ENCODE data around the gene OTP. TPM values are rescaled to one million over a fixed set of nuclear protein-coding genes. Genes with fewer than 3 reads are reported as not detected.

The OTP gene
- polyA plus RNA-seq, 2 of the 4 experiments (the other 2 are of a cell fraction): 0.01 to 0.03 TPM

DNA sequence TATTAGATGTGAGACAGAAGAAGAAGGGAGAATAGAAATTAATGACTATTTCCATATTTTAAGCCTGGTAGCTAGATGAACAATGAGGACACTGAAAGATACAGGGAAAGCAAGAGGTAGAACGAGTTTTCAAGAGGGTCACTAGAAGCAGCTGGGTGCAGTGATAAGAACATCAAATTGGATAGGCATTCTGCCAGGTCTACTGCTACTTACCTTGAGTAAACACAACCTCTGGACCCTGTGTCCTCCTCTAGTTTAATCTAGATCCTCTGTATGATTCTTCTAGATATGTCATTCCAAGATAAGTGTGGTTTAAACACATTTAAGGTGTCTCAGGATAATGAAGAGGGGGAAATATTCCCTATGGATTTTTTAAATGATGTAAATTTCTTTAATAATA, 31.2 kb downstream of the OTP start:
- ATAC-seq (no peak), DNase-seq (ENCODE audit: low read depth in 1 of 2, low spot score in 1 of 2) (no peak), FAIRE-seq (no peak)
- POLR2A ChIA-PET: no interaction called here
- Histone ChIP-seq H3K4me1 (no peaks in the 10 kb centered on the region), H3K4me3 (no peak overlapping the region), H3K9me3 (peaks cover 13% of the 10 kb centered on the region; the same call in 1 of the 3 replicates), H3K4me2 (no peak overlapping the region), H3K27ac (no peak overlapping the region)
- TF ChIP-seq POLR2A (IDR thresholded peaks at IDR 0.05; ENCODE audit: low read length): no peak
- no peak for TF ChIP-seq GATA3 (IDR thresholded peaks at IDR 0.05; ENCODE audit: borderline replicate concordance)
- TF ChIP-seq NFE2L2 (conservative IDR thresholded peaks at IDR 0.05; ENCODE audit: low read length): no peak
- no peak for TF ChIP-seq HOXB5 (CRISPR knock-in tag; IDR thresholded peaks at IDR 0.05)
- no peak for TF ChIP-seq MYC (IDR thresholded peaks at IDR 0.05; ENCODE audit: borderline replicate concordance, low read length)
- TF ChIP-seq FOXS1 (CRISPR knock-in tag; IDR thresholded peaks at IDR 0.05): no peak
- no peak for TF ChIP-seq HEYL (CRISPR knock-in tag; IDR thresholded peaks at IDR 0.05)
- TF ChIP-seq MAFK (IDR thresholded peaks at IDR 0.05; ENCODE audit: partially characterized antibody): no peak
- no peak for TF ChIP-seq HOXB13 (CRISPR knock-in tag; IDR thresholded peaks at IDR 0.05; ENCODE audit: low read depth)
- TF ChIP-seq EP300 (IDR thresholded peaks at IDR 0.05): no peak
- TF ChIP-seq, protein P1, sequence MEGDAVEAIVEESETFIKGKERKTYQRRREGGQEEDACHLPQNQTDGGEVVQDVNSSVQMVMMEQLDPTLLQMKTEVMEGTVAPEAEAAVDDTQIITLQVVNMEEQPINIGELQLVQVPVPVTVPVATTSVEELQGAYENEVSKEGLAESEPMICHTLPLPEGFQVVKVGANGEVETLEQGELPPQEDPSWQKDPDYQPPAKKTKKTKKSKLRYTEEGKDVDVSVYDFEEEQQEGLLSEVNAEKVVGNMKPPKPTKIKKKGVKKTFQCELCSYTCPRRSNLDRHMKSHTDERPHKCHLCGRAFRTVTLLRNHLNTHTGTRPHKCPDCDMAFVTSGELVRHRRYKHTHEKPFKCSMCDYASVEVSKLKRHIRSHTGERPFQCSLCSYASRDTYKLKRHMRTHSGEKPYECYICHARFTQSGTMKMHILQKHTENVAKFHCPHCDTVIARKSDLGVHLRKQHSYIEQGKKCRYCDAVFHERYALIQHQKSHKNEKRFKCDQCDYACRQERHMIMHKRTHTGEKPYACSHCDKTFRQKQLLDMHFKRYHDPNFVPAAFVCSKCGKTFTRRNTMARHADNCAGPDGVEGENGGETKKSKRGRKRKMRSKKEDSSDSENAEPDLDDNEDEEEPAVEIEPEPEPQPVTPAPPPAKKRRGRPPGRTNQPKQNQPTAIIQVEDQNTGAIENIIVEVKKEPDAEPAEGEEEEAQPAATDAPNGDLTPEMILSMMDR (IDR thresholded peaks at IDR 0.05): no peak
- no peak for TF ChIP-seq FOSB (CRISPR knock-in tag; IDR thresholded peaks at IDR 0.05)
- TF ChIP-seq PHF8 (IDR thresholded peaks at IDR 0.05; ENCODE audit: borderline replicate concordance, low read depth): no peak
- TF ChIP-seq, protein P2, sequence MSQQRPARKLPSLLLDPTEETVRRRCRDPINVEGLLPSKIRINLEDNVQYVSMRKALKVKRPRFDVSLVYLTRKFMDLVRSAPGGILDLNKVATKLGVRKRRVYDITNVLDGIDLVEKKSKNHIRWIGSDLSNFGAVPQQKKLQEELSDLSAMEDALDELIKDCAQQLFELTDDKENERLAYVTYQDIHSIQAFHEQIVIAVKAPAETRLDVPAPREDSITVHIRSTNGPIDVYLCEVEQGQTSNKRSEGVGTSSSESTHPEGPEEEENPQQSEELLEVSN (IDR thresholded peaks at IDR 0.05; ENCODE audit: borderline replicate concordance, low read depth): no peak
- no peak for TF ChIP-seq CBX8 (IDR thresholded peaks at IDR 0.05)
- no peak for TF ChIP-seq ESRRA (IDR thresholded peaks at IDR 0.05; ENCODE audit: borderline replicate concordance, low read length)
- TF ChIP-seq EHMT2 (IDR thresholded peaks at IDR 0.05; ENCODE audit: low read depth): no peak
- TF ChIP-seq HES2 (IDR thresholded peaks at IDR 0.05): no peak
- TF ChIP-seq, protein P3, sequence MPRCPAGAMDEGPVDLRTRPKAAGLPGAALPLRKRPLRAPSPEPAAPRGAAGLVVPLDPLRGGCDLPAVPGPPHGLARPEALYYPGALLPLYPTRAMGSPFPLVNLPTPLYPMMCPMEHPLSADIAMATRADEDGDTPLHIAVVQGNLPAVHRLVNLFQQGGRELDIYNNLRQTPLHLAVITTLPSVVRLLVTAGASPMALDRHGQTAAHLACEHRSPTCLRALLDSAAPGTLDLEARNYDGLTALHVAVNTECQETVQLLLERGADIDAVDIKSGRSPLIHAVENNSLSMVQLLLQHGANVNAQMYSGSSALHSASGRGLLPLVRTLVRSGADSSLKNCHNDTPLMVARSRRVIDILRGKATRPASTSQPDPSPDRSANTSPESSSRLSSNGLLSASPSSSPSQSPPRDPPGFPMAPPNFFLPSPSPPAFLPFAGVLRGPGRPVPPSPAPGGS (IDR thresholded peaks at IDR 0.05): no peak
- TF ChIP-seq TP53 (CRISPR knock-in tag; IDR thresholded peaks at IDR 0.05): no peak
- WGBS (ENCODE audit: missing lambda C conversion rate): 3% methylated on average over 1 of the region's 1 CpG
- CTCF ChIA-PET: interaction anchor here (2.9 kb wide), 1 partner anchor 11 kb away, joined by 9 read pairs; no protein-coding TSS in a partner anchor

DNA sequence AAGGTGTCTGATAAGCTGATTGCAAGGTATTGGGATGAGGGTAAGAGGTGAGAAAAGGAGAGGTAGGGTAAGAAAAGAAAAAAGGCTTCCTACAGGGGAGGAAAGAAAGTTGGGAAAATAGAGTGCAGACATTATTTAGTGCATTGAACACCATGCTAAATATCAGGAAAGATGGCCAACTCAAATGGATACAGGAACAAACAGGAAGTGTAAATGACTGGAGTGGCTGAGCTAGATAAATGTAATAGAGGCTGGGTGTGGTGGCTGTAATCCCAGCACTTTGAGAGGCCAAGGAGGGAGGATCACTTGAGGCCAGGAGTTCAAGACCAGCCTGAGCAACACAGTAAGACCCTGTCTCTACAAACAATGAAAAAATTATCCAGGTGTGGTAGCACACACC, 32.2 kb downstream of the OTP start:
- Histone ChIP-seq H3K4me3 (no peak overlapping the region), H3K4me1 (no peaks in the 10 kb centered on the region)

More for the DNA sequence above, 32.2 kb downstream of the OTP start:
- FAIRE-seq (no peak), ATAC-seq (no peak), DNase-seq (ENCODE audit: low read depth in 1 of 2, low spot score in 1 of 2) (no peak)
- TF ChIP-seq EHF (CRISPR knock-in tag; IDR thresholded peaks at IDR 0.05): no peak
- no peak for TF ChIP-seq HES2 (IDR thresholded peaks at IDR 0.05)
- no peak for TF ChIP-seq MAX (IDR thresholded peaks at IDR 0.05)
- TF ChIP-seq SMC3 (IDR thresholded peaks at IDR 0.05): no peak
- no peak for TF ChIP-seq BHLHE40 (IDR thresholded peaks at IDR 0.05; ENCODE audit: low read depth, low read length)
- TF ChIP-seq PHF8 (IDR thresholded peaks at IDR 0.05; ENCODE audit: borderline replicate concordance, low read depth): no peak
- no peak for TF ChIP-seq HOXA7 (CRISPR knock-in tag; IDR thresholded peaks at IDR 0.05)
- TF ChIP-seq RNF2 (IDR thresholded peaks at IDR 0.05; ENCODE audit: borderline replicate concordance, low read depth): no peak
- POLR2A ChIA-PET: interaction anchor here (0.7 kb wide), 1 partner anchor 127 kb away, joined by 4 read pairs; no protein-coding TSS in a partner anchor
- peaks cover 13% of the 10 kb centered on the region; the same call in 1 of the 3 replicates for H3K9me3 ChIP-seq
- CTCF ChIA-PET: interaction anchor here (1.2 to 2.9 kb wide), 3 partner anchors 12 to 46 kb away, joined by 4 to 9 read pairs (median 6); no protein-coding TSS in a partner anchor
- no peak overlapping the region for H3K27ac ChIP-seq
- no peak overlapping the region for H3K4me2 ChIP-seq

Data from A549 (cell line).